CD4-positive, alpha-beta T cell treated with Interleukin-6 at 100 ng/mL for 8 hours (primary cell): ENCODE data around the gene PCDH7.

Experiments used
- DNase-seq: peaks from one replicate; pipeline ENCODE4 v3.0.0-alpha.2; 2020; ENCODE audit warnings: mixed read lengths, low spot score

The PCDH7 gene

DNA sequence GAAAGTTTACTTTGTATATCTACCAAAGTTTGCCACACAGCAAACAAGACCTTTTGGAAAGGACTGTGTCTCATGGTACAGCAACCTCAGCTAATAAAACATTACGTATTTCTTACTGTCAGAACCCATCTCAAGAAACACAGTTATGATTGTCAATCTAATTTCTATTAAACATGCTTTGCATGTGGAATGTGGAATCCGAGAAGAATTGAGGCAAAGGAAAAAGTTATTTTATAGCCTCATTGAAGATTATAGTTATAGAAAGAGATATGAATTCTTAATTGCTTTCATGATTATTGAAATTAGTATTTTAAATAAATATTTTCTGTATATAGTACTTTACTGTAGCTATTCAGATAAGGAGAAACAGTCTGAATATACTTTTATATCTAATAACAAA, 5.4 kb downstream of the PCDH7 start:
- DNase-seq, result no peak

- DNase-seq, result no peak
Observed at GRCh38 chr4:30726090-30726675, 6.0 kb downstream of the PCDH7 start.

DNA sequence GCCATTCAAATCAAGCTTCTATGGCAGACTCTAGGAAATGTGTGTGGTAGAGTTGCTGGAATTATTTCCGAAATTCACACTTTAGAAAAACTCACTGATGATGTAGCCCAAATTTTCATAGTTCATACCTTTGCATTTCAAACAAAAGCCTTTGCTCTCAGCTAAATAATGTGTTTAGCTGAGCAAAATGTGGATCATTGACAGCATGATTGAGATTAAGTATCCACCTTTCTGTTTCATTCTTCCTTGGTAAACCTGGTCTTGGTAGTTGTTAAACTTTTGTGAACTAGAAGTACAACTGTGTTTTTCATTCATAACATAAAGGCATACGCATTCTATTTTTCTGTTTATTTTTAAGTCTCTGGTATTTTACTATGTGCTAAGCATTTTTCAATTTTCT, 7.2 kb downstream of the PCDH7 start:
- no peak for DNase-seq

DNA sequence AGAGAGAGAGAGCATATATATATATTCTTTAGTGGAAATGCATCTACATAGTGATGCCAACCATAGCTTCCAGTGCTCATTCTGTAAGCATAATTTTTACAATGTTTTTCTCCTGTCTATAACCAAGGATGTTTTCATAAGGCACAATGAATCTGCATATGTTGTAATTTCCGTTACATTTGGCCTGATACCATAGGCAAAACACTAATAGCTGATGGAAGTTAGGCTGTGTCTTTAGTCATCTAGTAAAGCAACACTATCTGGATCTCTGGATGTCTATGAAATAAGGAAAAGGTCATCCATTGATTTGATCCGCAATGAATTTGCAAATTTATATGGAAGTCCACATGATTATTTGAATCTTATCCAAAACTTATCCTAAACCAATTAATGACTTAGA, 8.1 kb downstream of the PCDH7 start:
- DNase-seq, result no peak

- no peak for DNase-seq
Observed at GRCh38 chr4:30743897-30744296, 23.7 kb downstream of the PCDH7 start.

GRCh38 chr4:30744386-30744785, 24.2 kb downstream of the PCDH7 start:
- no peak for DNase-seq

DNA sequence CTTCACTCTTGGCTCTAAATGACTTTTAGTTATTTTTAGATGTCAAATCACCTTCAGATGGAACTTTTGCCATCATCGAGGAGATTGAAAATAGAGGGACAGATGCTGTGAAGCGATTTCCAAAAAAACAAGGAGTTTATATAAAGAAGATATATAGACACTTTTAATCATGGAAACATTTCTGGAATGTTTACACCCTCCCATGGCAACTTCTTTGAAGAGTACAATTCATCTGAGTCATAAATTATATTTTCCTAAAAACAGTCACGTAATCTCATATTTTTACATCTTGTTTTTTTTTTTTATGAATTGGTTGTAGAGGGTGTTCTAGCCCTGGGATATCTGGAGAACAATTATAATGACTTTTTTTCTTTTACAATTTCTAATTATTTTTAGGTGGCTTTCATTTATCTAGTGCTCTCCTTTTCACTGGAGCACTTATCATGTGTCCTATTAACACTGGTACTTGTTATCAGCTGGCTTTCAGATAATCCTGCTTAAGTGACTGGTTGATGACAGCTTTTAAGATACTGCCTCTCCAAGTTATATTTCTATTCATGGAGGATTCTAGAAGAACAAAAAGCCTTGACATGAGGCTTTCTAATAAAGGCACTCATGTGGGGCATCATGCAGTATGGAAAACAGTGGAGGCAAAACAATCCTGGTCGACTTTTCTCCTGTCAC, 24.9 kb downstream of the PCDH7 start:
- DNase-seq, result no peak

GRCh38 chr4:30746735-30747134, 26.6 kb downstream of the PCDH7 start:
- DNase-seq, result no peak

DNA sequence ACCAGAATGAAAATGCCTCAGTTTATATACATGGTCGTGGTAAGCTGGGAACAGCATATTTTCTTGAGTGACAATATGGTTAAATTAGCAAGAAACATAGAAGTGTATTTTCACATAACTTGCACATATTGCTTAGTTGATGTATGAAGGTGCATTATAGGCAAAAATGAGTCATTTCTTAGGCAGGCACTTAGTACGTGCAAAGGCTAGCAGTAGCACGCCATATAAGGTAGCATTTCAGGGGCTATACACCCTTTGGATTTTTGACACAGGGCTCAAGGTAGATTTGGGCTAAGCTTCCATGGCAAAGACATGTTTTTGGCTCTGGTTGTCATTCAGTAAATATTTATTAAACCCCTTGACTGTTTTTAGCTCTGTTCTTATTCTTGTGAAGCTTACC, 33.1 kb downstream of the PCDH7 start:
- DNase-seq, result no peak

DNA sequence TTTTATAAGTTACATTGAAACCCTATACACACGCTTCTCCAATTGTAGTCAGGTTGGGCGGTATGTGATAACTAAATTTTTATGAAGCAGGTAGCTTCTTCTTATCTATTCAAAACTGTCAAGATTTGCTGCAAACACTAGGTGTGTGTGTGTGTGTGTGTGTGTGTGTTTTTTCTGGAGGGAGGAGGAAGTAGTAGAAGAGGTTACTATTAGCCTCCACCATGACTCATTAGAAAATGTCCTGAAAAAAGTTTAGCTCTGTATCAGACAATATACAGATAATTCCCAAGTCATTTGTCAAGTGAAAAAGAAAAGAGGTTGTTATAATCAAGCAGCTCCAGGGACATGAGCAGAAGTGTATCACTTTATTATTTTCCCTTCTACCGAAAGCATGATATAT, 33.9 kb downstream of the PCDH7 start:
- DNase-seq, result no peak

- DNase-seq, result no peak
Observed at GRCh38 chr4:30755346-30755745, 35.2 kb downstream of the PCDH7 start.

- no peak for DNase-seq
Observed at GRCh38 chr4:30756553-30756952, 36.4 kb downstream of the PCDH7 start.

DNA sequence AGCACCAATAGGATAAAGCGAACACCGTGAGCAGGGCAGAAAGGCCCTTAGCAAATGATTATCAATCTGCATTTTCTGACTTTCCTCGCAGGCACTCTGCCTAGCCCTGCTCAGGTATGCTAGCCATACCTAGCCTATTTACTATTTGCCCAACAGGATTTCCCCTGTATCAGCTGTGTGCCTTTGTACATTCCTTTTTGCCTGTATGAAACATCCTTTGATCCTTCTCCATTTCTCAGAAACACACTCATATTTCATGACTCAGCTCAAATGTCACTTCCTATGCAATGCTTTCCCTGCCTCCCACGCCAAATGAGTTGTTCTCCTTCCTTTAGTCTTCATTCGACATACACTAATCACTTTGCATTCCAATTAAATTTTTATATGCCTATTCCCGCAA, 37.2 kb downstream of the PCDH7 start:
- DNase-seq, result no peak

DNA sequence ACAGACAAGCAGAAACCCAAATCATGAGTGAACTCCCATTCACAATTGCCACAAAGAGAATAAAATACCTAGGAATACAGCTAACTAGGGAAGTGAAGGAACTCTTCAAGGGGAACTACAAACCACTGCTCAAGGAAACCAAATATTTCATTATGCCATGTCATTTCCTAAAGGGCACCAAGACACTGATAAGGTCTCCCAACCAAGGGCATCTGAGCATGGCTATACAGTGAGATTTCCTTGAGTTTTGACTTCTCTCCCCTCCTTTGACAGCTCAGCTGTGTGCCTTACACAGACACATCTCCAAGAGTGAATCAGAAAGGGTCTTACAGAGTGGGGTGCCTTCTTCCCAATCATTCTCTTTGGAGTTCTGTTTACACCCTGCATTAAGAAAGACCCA, 40.4 kb downstream of the PCDH7 start:
- no peak for DNase-seq

DNA sequence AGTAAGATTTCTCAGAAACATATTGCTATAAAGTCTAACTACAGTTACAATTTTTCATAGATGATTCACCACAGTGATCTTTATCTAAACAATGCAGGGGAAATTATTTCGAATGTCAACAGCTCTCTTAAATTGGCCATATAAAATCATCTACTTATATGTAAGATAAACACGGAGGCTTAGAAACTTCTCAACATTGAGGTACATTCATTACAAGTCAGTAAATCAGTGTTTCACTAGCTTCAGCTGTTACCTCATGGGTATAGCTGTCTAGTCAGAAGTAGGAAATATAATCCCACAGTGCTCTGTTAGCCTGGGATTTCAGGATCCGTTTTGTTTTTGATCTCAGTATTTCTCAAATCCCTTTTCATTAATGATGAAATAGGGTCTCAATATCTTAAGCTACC, 43.2 kb downstream of the PCDH7 start:
- DNase-seq, result no peak

DNA sequence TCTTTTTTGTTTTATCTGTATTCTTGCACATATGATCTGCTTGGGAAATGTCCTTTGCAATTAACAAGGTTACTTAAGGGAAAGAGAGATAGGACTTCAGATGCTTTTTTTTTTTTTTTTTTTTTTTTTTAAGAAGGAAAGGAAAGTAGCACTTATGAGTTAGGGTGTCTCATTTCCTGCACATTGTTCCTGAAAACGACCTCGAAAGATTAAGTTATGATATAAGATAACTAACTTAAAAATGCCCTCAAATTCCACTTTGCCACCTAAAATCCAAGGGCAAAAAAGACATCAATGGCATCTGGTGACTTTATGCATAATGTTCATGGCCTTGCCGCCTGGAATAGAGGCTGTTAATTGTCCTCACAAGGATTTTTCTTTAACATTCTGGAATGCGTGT, 44.9 kb downstream of the PCDH7 start:
- no peak for DNase-seq

- no peak for DNase-seq
Observed at GRCh38 chr4:30767147-30767845, 47.1 kb downstream of the PCDH7 start.

- DNase-seq, result no peak
Observed at GRCh38 chr4:30768277-30768676, 48.1 kb downstream of the PCDH7 start.

DNA sequence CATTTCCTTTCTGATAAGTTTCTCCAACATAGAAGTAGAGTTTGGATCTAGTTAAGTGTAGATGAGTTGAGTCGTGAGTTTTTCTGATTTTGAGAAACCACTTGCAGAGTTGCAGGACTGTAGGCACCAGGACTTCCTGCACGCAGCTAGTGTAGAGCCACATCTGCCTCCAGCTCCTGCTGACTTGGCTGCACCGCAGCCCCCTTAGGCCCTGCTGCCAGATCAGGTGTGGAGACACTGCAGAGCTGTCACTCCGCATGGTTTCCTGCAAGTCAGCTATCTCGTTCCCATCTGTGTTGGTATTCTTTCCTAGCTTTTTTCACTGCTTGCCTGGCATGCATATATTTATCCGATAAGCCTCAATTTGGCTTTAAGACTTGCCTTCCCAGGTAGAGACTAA, 48.9 kb downstream of the PCDH7 start:
- DNase-seq, result no peak

DNA sequence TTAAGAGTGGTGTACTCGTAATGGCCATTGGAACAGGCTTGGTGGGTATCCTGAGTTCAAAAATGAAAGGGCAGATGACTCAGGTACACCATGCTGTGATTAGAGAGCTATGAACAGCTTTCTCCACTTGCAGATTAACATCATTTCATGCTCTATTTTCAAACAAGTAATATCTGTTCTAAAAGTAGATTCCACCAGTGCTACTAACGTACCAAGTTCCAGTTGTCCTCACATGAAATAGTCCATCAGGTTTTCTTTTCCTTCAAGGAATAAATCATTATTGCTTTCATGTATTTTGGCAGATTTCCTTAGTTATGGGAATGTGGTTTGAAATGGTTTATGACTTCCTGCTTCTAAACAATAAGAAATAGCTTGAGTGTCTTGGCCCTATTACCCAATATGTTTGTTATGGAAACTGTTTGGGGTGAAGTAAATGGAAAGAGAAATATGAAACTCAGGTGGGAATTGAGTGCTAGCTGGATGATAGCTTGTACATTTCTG, 49.9 kb downstream of the PCDH7 start:
- no peak for DNase-seq

GRCh38 chr4:30770812-30771211, 50.6 kb downstream of the PCDH7 start:
- DNase-seq, result no peak

DNA sequence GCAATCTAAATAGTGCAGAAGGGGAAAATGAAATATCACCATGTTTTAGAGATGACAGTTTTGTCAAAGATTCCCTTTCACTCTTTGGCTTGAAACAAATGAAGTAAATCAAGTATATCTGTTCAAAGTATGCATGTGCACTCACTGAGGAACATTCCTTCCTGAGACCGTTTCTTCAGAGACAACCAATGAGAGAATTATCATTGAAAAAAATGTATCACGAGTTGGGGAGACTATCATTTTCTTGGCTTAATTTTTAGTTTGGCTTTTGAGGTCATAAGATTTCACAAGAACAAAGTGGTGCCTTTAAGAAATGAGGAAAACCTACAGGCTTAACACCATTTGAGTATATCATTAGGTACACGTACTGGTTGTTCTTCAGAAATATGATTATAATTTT, 56.3 kb downstream of the PCDH7 start:
- no peak for DNase-seq

DNA sequence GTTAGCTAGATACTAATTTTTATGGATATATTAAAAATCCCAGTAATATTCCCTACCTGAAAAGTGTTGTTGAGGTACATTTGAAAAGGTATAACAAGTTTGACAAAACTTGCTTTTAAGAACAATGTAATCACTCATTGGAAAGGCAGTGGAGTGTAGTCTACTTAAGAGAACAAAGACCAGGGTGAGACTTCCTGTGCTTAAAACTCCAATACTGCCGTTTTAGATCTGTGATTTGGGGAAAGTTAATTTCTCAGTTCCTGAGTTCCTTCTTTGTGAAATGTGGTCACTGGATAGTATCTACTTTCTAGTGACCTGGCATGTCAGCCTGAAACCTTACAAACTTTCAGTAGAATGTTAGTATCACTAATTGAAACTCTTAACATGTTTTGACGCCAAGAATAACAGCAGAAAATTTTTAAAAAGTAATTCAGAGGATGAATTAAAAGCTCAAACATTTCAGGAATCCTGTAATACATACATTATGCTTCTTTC, 56.8 kb downstream of the PCDH7 start:
- no peak for DNase-seq
